Neutrophil (primary cell): ENCODE measurements around the gene RASIP1.
A peak's percentile ranks its signal among the peaks of the same experiment; 100 is the strongest.
"Not testable (repeated sequence)": the region's sequence is repeated elsewhere in the genome, so short reads cannot be mapped to it uniquely, and the experiment has no call there.

ENCODE experiments used
- H3K27ac ChIP-seq: fragments of 200-600 bp; sonication (generic); 2 replicates; pipeline ENCODE4 v1.5.1; 2016; ENCODE audit warnings: mild to moderate bottlenecking, moderate library complexity
- H3K27me3 ChIP-seq: fragments of 200-600 bp; sonication (generic); 2 replicates; pipeline ENCODE4 v1.6.0; 2016; ENCODE audit warnings: mild to moderate bottlenecking
- H3K36me3 ChIP-seq: fragments of 200-600 bp; sonication (generic); 2 replicates; pipeline ENCODE4 v1.5.1; 2017
- H3K4me1 ChIP-seq, 2 experiments: fragments of 200-600 bp in 1 of 2; sonication (generic) in 1 of 2; 1 replicate in 1 of 2; 2 replicates in 1 of 2; pipeline versions ENCODE4 v1.5.1 to v1.6.1; 2013 to 2016; ENCODE audit warnings: low read depth in 1 of 2, low read length in 1 of 2, mild to moderate bottlenecking in 1 of 2, moderate library complexity in 1 of 2; ENCODE audit not compliant: control insufficient read depth in 1 of 2, insufficient read depth in 1 of 2
- H3K4me3 ChIP-seq, 2 experiments: fragments of 200-600 bp in 1 of 2; sonication (generic) in 1 of 2; 1 replicate in 1 of 2; 2 replicates in 1 of 2; pipeline ENCODE4 v1.5.1; 2013 to 2016; ENCODE audit warnings: low read depth in 1 of 2, low read length in 1 of 2, mild to moderate bottlenecking in 1 of 2, moderate library complexity in 1 of 2
- H3K9me3 ChIP-seq: fragments of 200-600 bp; sonication (generic); 2 replicates; pipeline ENCODE4 v1.5.1; 2016
- CTCF ChIP-seq: fragments of 200-600 bp; sonication (generic); IDR thresholded peaks from 2 replicates; pipeline ENCODE4 v1.5.1; 2016; ENCODE audit warnings: antibody characterized with exemption

Gene RASIP1

DNA sequence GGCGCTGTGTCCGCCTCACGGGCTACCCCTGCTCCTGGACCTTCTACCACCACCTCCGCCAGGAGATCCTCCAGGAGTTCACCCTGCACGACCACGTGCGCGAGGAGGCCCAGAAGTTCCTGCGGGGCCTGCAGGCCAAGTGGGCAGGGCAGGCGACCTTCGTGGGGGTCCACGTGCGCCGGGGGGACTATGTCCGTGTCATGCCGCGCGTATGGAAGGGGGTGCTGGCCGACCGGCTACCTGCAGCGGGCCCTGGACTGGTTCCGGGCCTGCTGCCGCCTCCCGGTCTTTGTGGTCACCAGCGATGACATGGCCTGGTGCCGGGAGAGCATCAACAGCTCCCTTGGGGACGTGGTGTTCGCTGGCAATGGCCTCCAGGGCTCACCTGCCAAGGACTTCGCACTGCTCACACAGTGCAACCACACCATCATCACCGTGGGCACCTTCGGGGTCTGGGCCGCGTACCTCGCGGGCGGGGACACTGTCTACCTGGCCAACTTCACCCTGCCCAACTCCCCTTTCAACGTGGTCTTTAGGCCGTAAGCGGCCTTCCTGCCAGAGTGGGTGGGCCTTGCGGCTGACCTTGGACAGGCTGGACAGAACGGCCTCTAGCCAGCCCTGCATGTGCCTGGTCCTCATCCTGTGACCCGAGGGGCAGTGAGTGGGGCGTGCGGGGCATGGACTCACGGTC, 59.8 kb downstream of the RASIP1 start:
- Histone ChIP-seq H3K4me1 (no peaks in the 10 kb centered on the region), H3K4me3 (no peak overlapping the region), H3K27ac (no peak overlapping the region), H3K27me3 (no peaks in the 10 kb centered on the region), H3K36me3 (no peaks in the 10 kb centered on the region), H3K9me3 (no peaks in the 10 kb centered on the region)
- no peak for TF ChIP-seq CTCF

GRCh38 chr19:48680006-48680405, 60.4 kb downstream of the RASIP1 start:
- not testable (repeated sequence) for H3K27ac ChIP-seq, H3K9me3 ChIP-seq, H3K27me3 ChIP-seq, H3K36me3 ChIP-seq, H3K4me1 ChIP-seq, H3K4me3 ChIP-seq

DNA sequence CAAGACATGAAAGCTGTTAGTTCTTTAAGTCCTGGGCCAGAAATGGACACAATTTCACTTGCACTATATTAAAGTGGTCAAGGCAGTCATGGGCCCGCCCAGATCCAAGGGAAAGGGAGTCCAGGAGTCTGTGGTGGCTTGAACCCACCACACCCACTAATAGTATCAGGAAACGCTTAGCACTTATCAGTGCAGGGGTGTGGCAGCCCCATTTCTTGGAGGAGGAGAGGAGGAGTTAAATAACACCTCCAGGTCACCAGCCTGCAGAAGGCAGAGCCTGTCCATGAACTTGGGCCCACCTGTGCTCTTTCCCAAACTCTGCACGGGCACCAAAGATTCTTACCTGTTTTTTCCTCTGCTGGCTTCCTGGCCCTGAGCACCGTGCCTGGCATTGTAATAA, 62.2 kb downstream of the RASIP1 start:
- H3K4me3 ChIP-seq = no peak overlapping the region
- no peaks in the 10 kb centered on the region for H3K27me3 ChIP-seq
- TF ChIP-seq CTCF = no peak
- H3K27ac ChIP-seq = no peak overlapping the region
- no peaks in the 10 kb centered on the region for H3K4me1 ChIP-seq
- no peaks in the 10 kb centered on the region for H3K9me3 ChIP-seq
- H3K36me3 ChIP-seq = no peaks in the 10 kb centered on the region

DNA sequence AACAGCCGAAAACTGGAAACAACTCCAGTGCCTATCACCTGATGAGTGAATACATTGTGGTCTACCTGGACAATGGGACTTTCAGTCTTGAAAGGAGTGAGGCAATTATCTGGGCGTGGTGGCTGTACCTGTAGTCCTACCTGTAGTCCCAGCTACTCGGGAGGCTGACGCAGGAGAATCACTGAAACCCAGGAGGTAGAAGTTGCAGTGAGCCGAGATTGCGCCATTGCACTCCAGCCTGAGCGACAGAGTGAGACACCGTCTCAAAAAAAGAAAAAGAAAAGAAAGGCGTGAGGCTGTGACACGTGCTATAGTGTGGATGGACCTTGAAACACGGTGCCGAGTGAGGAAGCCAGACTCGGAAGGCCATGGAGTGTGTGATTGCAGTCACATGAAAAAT, 63.5 kb downstream of the RASIP1 start:
- Histone ChIP-seq H3K9me3 (no peaks in the 10 kb centered on the region), H3K4me1 (no peaks in the 10 kb centered on the region), H3K4me3 (no peak overlapping the region), H3K27me3 (no peaks in the 10 kb centered on the region), H3K36me3 (no peaks in the 10 kb centered on the region), H3K27ac (no peak overlapping the region)
- TF ChIP-seq CTCF = no peak

GRCh38 chr19:48676487-48676886, 63.9 kb downstream of the RASIP1 start:
- Histone ChIP-seq H3K4me1 (no peaks in the 10 kb centered on the region), H3K27me3 (no peaks in the 10 kb centered on the region), H3K9me3 (no peaks in the 10 kb centered on the region), H3K27ac (no peak overlapping the region), H3K36me3 (no peaks in the 10 kb centered on the region), H3K4me3 (no peak overlapping the region)
- TF ChIP-seq CTCF = no peak

DNA sequence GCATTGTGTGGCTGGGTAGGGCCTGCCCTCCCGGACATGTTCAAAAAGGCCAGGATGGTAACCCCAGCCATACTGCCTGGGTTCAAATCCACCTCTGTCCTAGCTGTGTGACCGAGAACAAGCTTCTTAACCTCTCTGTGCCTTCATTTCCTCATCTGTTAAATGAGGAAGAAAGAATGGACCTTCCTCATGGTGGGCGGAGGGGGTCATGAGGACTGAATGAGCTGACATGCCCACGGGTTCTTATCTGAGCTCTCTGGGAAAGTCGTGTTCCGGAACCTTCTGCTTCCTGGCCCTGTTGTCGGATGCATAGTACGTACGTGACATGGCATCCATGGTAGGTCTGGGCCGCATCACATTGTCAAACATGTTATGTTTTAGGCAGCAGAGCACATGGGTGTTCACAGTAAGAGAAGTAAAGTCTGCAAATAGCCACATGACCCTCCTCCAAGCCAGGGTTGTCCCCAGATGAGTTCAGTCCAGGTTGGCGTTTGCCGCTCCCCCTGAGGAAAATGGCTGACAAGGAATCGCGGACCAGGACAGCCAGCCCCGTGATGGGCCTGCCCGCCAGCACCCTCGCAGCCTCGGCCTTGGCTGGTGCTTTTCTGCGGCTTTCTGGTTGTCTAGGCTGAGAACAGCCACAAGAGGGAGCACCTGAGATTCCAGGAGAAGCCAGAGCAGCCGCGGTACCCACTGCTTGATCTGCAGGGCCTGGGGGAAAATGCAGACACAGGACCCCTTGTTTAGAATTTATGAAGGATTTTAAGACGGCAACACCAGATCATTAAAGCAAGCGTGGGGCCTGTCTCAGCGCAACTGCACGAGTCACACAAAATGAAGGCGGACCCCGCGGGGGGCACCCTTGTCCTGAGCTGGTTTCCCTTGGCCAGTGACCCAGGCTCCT, 65.2 kb downstream of the RASIP1 start:
- TF ChIP-seq CTCF = peak; percentile 56

More for the DNA sequence above, 65.2 kb downstream of the RASIP1 start:
- no peaks in the 10 kb centered on the region for H3K36me3 ChIP-seq
- no peaks in the 10 kb centered on the region for H3K27me3 ChIP-seq
- H3K4me1 ChIP-seq = no peaks in the 10 kb centered on the region
- no peak overlapping the region for H3K27ac ChIP-seq
- H3K4me3 ChIP-seq = no peak overlapping the region
- no peaks in the 10 kb centered on the region for H3K9me3 ChIP-seq
